Measurements from ENCODE around the gene THNSL1. TPM values are rescaled to one million over a fixed set of nuclear protein-coding genes. Genes with fewer than 3 reads are reported as not detected.

The THNSL1 gene
- total and polyA plus RNA-seq, 2 of the 8 experiments (the other 6 are each of a cell fraction or from before 2014, with no cell fraction given): 1.4 to 3.1 TPM

- Histone ChIP-seq H4K20me1 (replicated peaks in 1 of 2; ENCODE audit: control insufficient read depth in 1 of 2, insufficient read depth in 2 of 2, low read length in 2 of 2) (no peaks in the 10 kb centered on the region), H3K27me3 (replicated peaks in 1 of 4; ENCODE audit: control insufficient read depth in 3 of 4, extremely low read depth in 1 of 4, insufficient read depth in 3 of 4, low read length in 3 of 4) (no peaks in the 10 kb centered on the region), H3K27ac (ENCODE audit: low read depth, low read length) (no peak overlapping the region), H2BK15ac (ENCODE audit: low read length) (no peak overlapping the region), H2AK5ac (ENCODE audit: low read depth, low read length) (no peak overlapping the region), H2BK5ac (ENCODE audit: low read depth, low read length) (no peak overlapping the region), H3K56ac (replicated peaks; ENCODE audit: insufficient read length, low read depth, low read length) (no peak overlapping the region), H3K23me2 (ENCODE audit: low read depth, low read length) (no peaks in the 10 kb centered on the region), H3K36me3 (ENCODE audit: control insufficient read depth in 2 of 4, insufficient read depth in 4 of 4, low read length in 3 of 4) (no peaks in the 10 kb centered on the region), H2BK12ac (ENCODE audit: low read depth, low read length) (no peak overlapping the region), H3K4me2 (ENCODE audit: insufficient read depth in 1 of 2, low read depth in 2 of 2, low read length in 2 of 2) (no peak overlapping the region), H2BK120ac (replicated peaks; ENCODE audit: low read depth, low read length) (no peak overlapping the region), H3K18ac (ENCODE audit: extremely low read depth, low read length) (no peak overlapping the region), H4K8ac (ENCODE audit: extremely low read depth, insufficient read depth, low read length) (no peak overlapping the region), H3K23ac (ENCODE audit: insufficient read length) (no peak overlapping the region), H3K79me1 (ENCODE audit: low read depth, low read length) (no peaks in the 10 kb centered on the region), H3K4ac (replicated peaks; ENCODE audit: insufficient read length, low read depth, low read length) (no peak overlapping the region), H3K9me3 (ENCODE audit: insufficient read depth in 2 of 2, low read depth in 1 of 2, low read length in 1 of 2) (no peaks in the 10 kb centered on the region), H2BK20ac (ENCODE audit: low read length) (no peak overlapping the region), H4K91ac (replicated peaks; ENCODE audit: insufficient read length, low read length) (no peak overlapping the region), H3K4me3 (ENCODE audit: extremely low read depth in 1 of 4, insufficient read depth in 2 of 4, low read depth in 3 of 4, low read length in 4 of 4) (no peak overlapping the region), H2AFZ (ENCODE audit: low read length) (no peak overlapping the region), H4K5ac (ENCODE audit: insufficient read length, low read depth, low read length) (no peak overlapping the region), H3K9ac (replicated peaks in 1 of 4; ENCODE audit: extremely low read depth in 1 of 4, low read depth in 3 of 4, low read length in 3 of 4) (no peak overlapping the region), H3K4me1 (replicated peaks in 1 of 4; ENCODE audit: control insufficient read depth in 3 of 4, insufficient read depth in 4 of 4, low read length in 3 of 4) (no peaks in the 10 kb centered on the region), H3K79me2 (ENCODE audit: control insufficient read depth in 1 of 2, insufficient read depth in 2 of 2, low read length in 2 of 2) (no peaks in the 10 kb centered on the region), H3K14ac (ENCODE audit: insufficient read length) (no peak overlapping the region)
- 97% methylated on average over 5 of the region's 5 CpGs; no CpG with 5 or more reads in 1 of the 2 experiments for WGBS, 2 experiments (ENCODE audit: extremely low coverage in 1 of 2, insufficient coverage in 1 of 2, insufficient read length in 1 of 2, insufficient replicate concordance in 2 of 2, low coverage in 1 of 2, low lambda C conversion rate in 2 of 2, missing lambda C conversion rate in 1 of 2)
- POLR2A ChIA-PET (ENCODE audit: partially characterized antibody): no interaction called here
- CTCF ChIA-PET (ENCODE audit: partially characterized antibody): interaction anchor here (1.4 to 1.7 kb wide), 2 partner anchors 9 to 364 kb away, joined by 4 read pairs; no protein-coding TSS in a partner anchor
- no peak for FAIRE-seq
- DNase-seq (ENCODE audit: low read depth in 1 of 2, low spot score in 2 of 2): no peak
- TF ChIP-seq RNF2 (IDR thresholded peaks at IDR 0.05; ENCODE audit: borderline replicate concordance, low read depth, low read length, missing control alignments, poor library complexity, severe bottlenecking) (no peak), CBX5 (IDR thresholded peaks at IDR 0.05; ENCODE audit: low read depth, low read length) (no peak), JUND (IDR thresholded peaks at IDR 0.05; ENCODE audit: low read length) (no peak), SP1 (IDR thresholded peaks at IDR 0.05; ENCODE audit: low read depth, low read length) (no peak), BACH1 (IDR thresholded peaks at IDR 0.05; ENCODE audit: low read length) (no peak), PHF8 (conservative IDR thresholded peaks at IDR 0.05; ENCODE audit: low read depth, low read length) (no peak), HDAC2 (IDR thresholded peaks at IDR 0.05; ENCODE audit: borderline replicate concordance in 1 of 2, low read depth in 2 of 2, low read length in 2 of 2) (no peak), TAF7 (optimal IDR thresholded peaks at IDR 0.05; ENCODE audit: borderline replicate concordance, low read depth, low read length) (no peak), CREB1 (IDR thresholded peaks at IDR 0.05) (no peak), SIX5 (IDR thresholded peaks at IDR 0.05; ENCODE audit: low read depth, low read length) (no peak), HDAC6 (IDR thresholded peaks at IDR 0.05; ENCODE audit: low read depth, low read length) (no peak), SIRT6 (IDR thresholded peaks at IDR 0.05; ENCODE audit: low read length) (no peak), TEAD4 (IDR thresholded peaks at IDR 0.05; ENCODE audit: low read depth, low read length) (no peak), CBX8 (IDR thresholded peaks at IDR 0.05; ENCODE audit: borderline replicate concordance, low read depth, low read length) (no peak)
Measured at GRCh38 chr10:24981161-24981710, 35.2 kb upstream of the THNSL1 start.
